ENCODE measurements around the gene LASP1NB.

DNA sequence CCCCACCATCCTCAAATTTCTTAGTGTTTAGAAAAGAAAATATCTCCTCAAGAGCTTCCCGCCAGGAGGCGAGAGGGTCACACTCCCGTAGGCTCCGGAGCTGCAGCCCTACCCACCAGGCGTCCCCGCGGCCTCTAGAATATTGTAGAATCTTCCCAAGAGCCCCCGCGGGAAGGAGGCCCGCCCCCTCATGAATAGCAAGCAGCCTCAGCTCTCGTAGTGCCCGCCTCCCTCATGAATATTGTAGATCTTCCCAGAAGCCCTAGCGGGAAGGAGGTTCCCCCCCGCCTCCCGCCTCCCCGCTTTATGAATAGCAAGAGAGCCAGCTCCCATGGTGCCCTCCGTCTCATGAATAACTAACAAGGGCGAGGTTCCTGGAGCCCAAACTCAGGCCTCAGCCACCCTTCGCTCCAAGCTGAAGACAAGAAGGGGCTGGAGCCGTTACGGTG lies 41.9 kb downstream of the LASP1NB start, which contains the start of gene FBXO47:
- TF ChIP-seq EP300 (IDR thresholded peaks at IDR 0.05; ENCODE audit: borderline replicate concordance) (no peak), RAD21 (IDR thresholded peaks at IDR 0.05; ENCODE audit: low read depth) (no peak)
